Left lobe of liver (tissue), 2 donors: ENCODE measurements around the gene SPRED2. TPM values are rescaled to one million over a fixed set of nuclear protein-coding genes. Genes with fewer than 3 reads are reported as not detected.

Experiments used
- ATAC-seq: fragments of 200-7000 bp; cut with Tn5 transposase; one replicate; pipeline ENCODE4 v1.9.1; 2020; ENCODE audit warnings: mild to moderate bottlenecking, moderate library complexity
- DNase-seq: peaks from one replicate; pipeline ENCODE4 v3.0.0-alpha.2; 2020; ENCODE audit warnings: low spot score
- total RNA-seq: library from RNA; stranded (reverse); gene quantifications from one replicate; pipeline ENCODE4 v1.2.1, GENCODE V29; 2021
- donor health status: DM: no; HTN: no; CAD: no; lungs with moderate emphysema.
- donor health status: DM: no; HTN: yes; CAD: no.

SPRED2 gene
- total RNA-seq, 1 donor from 2014 or later: 17.3 TPM

DNA sequence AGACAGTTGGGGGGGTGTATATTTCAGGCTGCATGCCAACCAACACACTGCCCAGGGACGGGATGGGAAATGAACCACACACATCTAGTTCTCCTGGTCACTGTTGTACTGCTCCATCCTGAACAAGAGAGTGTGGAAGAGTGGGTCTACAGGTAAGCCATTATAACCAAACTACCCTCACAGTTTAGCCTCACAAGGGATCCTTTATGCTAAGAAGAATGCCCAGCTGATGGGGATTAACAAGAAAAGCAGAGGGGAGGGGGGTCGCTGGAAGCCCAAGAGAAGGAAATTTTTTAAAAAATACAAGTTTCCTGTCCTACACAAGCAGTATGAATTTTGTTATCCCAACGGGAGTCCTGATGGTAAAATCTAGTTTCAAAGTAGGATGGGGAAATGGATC lies 16.1 kb downstream of the SPRED2 start:
- no peak for DNase-seq
- ATAC-seq: no peak

DNA sequence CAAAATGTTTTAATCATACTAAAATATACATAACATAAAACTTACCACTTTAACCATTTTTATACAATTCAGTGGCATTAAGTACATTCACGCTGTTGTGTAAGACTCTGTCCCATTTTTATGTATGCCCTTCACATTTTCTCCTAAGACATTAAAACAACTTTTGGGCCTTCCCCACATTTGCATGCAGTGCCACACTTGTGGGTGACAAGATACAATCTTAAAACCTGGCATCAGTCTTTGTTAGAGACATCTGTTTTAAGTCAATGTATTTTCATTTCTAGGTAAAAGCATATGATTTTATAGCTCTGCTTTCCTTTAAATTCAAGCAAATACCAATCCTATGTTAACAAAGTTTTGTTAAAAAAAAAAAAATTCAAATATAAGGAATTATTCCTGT lies 17.3 kb downstream of the SPRED2 start:
- DNase-seq (no peak), ATAC-seq (no peak)

DNA sequence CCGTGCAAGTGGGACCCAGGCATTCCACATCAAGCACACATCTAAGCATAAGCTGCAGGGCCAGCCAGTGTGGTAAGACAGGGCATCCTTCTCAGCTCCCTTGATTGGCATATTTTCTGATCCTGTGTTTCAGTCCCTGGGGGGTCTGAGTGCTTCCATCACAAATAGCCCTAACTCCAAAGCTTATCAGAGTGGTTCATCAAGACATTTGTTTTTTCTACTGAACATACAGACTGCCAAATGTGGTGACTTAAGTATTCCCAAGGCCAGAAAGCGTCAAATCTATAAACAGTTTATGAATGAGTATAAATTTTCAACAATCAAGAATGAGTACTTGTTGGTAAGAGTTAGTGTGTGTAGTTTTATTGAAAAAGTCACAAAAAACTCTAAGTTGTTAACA lies 18.8 kb downstream of the SPRED2 start:
- ATAC-seq (no peak), DNase-seq (no peak)

DNA sequence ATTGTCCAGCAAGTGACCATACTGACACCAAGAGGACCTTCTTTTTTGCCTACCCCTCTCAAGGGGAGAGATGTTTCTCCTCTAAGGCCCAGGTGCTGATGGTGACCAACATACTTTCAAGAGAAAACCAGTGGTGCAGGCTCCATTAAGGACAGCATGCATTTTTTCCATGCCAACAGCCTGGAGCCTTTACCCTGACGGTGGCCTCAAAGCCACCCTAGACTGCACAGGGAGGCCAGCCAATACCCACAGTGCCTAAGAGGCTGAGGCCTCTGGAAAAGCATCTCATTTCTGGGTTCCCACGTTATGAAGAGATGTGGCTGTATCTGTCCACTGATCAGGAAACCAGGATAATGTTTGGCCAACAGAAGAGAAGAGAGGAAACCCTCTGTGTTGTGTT lies 19.3 kb downstream of the SPRED2 start:
- peak; percentile 36 for ATAC-seq
- DNase-seq: no peak

DNA sequence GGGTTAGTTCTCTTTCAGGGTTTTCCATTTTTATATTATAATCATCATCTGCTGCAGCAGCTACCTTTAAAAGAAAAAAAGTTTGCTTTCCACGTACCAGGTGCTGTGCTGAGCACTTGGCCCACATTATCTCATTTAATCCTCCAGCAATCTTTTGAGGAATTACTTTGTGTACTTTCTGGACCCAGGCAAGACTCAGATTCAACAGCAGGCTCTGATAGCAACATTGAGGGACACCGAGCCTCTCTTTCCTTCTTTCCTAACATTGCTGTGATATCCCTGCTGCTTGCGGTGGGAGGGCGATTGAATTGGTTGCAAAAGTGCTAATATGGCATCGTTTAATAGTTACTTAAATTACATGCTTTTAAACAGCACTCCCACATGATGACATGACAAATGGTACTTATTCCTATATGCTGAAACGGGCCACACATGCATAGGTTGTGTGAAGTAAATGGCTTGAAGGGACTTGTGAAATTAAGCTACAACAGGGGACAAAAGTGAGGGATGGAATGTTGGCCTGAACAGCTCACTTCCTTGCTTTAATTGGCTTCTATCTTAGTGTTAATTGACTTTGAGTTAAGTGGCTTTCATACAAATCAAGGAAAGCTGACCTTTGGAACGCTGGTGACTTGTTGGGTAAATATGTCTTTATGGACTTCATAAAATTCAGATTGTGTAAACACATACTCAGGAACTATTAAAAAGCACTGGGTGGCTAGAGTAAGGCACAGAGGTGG lies 21.2 kb downstream of the SPRED2 start:
- no peak for DNase-seq
- ATAC-seq: peak; percentile 73

DNA sequence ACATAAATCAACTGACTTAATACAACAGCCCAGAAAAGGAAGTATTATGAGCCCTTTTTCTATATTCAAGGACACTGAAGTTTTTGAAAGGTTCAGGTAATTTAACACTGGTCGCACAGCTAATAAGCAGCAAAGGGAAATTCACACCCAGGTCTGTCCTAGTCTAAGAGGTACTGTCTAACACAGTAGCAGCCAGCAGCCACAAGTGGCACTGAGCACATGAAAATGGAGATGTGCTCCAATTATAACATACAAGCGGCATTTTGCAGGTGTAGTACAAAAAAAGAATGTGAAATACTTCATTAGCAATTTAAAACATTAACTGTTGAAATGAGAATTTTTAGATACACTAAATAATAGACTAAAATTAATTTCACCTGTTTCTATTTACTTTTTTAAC lies 23.4 kb downstream of the SPRED2 start:
- ATAC-seq (no peak), DNase-seq (no peak)

DNA sequence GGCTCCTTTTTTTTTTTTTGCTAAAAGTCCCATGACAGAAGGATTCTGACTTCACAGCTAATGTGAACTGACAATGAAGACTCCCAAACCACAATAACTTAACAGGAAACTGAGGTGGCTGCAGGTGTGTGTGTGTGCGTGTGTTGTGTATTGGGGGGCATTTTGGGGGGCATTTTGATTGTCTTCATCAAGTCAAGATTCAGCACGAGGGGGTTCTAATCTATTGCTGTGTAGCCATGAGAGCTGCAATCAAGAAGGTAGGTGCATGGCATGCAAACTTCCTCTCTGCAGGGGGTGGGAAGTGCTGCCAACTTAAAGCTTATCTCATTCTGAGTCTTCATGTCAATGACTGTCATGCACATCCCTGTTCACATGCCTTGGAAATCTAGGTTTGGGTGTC lies 25.2 kb downstream of the SPRED2 start:
- ATAC-seq (no peak), DNase-seq (no peak)

DNA sequence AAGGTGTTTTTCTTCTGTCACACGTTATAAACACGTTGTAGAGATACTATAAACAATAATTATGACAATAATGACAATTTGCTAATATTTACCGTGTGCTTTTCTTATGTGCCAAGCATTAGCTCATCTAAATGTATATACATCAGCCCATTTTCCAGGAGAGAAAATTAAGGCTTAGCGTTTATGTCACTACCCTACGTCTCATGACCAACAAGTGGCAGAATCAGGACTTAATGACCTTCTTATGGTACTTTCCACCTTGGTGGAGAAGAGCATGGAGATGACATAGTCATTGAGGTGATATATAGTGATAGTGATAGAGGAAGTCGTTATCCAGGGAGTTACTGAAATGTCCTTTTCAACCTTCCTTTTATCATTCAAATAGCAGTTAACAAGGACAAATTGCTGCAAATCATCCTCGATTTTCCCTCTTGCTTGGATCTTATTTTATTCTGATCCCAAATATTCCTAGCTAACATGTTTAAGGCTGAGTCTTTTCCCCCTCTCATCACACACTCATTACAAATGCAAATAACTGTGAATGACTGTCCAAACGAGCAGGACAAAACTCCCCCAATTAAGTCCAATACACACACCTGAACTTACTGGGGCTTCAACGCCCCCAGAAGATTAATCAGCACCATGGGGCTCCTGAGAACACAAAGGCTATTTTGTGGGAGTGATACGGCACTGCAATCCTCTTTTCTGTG lies 27.3 kb downstream of the SPRED2 start:
- ATAC-seq (no peak), DNase-seq (no peak)

DNA sequence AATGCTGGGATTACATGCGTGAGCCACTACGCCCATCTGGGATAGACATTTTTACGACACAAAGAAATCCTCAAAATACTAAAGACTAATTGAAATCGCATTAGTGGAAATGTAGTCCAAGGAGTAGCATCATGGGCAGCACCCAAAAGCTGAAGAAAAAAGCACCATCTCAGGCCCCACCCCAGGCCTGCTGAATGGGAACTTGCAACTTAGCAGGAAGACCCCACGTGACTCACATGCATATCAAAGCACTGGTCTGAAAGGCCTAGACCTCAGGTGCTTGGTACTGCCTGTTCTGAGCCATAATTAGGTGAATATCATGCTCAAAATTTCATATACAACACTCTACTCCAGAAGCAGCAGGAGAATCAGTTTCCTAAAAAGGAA lies 28.9 kb downstream of the SPRED2 start:
- DNase-seq (no peak), ATAC-seq (no peak)

DNA sequence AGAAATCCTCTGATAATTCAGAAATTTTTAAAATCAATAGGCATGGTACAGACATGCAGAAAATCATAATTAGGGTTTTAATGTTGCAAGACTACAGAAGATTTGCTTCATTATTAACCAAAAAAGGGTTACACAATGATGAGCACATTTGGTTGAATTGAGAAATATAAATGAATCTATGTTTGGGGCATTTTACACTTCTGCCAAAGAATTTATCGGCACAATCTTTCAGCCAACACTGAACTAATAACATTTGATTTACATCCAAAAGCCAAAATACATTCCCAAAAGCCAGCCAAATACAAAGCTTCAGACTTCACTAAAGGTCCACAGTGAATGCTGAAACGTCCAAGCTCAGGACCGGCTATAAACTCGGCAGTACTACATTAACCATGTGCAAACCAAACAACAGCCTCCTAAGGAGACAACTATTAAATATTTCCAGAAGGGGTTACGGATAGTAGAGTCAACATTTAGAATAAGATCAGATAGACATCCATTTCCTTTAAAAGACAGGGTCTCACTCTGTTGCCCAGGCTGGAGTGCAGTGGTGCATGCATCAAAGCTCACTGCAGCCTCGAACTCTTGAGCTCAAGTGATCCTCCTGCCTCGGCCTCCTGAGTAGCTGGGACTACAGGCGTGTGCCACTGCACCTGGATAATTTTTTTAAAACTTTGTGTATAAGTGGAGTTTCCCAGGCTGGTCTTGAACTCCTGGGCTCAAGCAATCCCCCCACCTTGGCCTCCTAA lies 29.4 kb downstream of the SPRED2 start:
- DNase-seq (no peak), ATAC-seq (peak; percentile 78)

DNA sequence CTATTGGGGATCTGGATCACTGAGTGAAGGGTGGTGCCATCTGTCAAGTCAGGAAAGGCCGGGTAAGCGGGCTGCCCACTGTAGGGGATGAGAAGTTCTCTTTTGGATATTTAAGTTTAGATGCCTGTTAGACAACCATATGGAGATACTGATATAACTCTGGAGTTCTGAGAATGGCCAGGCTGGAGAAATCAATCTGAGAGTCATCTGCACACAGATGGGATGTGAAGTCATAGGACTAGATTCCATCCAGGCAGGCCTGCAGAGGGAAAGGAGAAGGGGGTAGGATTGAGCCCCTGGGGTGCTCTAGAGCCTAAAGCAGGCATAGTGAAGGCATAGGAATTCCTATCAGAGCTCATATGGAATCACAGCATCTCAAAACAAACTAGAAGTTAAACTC lies 30.1 kb downstream of the SPRED2 start:
- DNase-seq (no peak), ATAC-seq (peak; percentile 61)

DNA sequence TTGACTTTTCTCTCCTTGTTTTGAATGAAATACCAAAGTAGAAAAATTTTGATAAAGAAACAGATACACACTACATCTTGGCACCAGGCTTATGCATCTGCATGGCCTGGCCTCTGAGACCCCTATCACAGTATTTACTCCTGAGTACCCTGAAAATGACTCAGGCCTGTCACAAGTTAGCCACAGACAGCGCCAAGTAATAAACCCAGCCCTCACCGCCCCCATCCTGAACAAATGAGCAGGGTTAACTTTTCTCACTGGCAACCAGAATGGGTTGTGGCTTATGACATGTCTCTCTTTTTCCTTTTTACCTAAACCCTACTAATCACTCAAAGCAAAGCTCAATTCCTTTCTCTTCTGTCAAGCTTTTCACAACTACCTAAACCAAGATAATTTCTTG lies 35.3 kb downstream of the SPRED2 start:
- ATAC-seq (no peak), DNase-seq (no peak)

DNA sequence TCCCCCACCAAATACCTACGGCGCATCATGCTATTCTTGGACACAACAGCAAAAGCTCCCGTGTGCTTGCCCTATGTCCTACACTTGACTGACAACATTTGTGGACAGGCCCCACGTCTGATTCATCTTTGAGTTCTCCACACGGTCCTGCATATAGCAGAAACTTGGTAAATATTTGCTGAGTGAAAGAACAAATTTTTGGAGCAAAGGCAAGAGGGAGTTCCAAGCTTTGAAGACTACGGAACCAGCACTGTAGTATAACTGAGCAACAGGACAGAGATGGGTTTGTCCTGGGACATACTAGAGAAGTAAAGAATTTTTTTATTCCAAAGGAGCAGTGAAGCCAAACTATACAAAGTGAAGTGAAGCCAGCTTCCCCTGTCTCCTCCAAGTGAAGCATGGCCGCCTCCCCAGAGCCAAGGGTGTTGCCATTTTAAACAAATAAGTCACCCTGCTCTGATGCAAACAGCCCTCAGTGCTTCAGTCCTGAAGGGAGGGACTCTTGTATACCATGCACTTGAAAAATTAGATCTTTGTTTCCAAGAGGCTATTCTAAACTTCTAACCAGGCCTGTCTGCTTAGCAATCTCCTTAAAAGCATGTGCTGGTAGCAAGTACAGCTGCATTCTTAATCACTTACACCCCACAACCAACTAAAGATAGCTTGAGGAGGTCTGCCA lies 35.9 kb downstream of the SPRED2 start:
- ATAC-seq (peak; percentile 88), DNase-seq (no peak)

DNA sequence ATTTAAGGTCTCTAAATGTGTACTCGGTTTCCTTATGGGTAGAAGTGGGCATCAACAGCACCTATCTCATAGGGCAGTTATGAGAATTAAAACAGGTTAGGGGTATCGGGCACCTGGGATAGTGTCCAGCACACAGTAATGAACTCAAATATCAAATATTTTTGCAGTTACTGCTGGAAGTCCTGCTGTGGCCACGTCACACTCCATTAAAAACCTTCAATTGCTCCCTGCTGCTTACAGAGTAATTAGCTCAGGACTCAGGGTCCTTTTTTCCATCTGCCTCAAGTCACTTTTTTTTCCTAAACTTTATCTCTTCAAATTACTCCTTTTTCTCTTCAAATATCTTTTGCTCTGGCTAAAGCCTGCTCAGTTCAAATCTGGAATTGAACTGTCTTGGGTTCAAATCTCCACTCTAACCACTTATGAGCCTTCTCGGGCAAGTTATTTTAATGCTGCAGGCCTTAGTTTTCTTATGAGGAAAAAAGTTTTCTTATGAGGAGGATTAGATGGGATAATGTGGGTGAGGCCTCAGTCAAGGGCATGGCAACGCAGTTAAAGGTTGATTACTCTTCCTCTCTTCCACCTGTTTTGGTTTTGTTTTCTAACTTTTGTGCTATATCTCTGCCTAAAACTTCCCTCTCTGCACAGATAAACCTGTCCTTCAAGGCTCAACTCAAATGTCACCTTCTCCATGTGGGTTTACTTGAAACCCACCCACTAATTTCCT lies 36.6 kb downstream of the SPRED2 start:
- no peak for DNase-seq
- ATAC-seq: peak; percentile 14

DNA sequence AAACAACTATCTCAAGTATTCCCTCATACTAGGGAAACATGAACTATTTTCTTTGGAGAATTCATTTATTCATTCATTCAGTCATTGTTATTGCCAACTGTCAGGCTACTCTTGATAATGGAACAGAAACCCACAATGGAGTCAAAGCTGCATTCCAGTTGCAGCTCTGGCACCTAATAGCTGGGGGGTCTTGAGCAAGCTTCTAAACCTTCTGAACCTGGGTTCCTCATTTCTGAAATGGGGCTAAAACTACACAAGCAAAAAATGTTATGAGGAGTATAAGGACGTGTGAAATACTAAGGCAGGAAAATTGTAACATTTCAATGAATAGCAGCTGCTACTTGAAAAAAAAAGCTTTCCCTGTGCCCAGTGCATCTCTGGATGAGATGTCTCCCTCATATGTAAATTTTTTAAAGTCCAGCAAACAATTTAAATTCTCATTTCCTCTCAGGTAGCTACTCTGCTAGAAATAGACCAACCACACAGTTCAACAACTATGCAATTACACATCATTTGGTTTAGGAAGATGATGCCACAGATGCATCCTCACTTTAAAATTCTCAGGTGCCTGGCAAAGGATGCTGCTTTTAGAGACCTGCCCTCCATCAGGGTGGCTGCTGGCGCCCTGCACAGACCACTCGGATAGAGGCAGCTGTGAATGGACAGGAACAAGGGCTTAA lies 38.5 kb downstream of the SPRED2 start:
- ATAC-seq (no peak), DNase-seq (no peak)

DNA sequence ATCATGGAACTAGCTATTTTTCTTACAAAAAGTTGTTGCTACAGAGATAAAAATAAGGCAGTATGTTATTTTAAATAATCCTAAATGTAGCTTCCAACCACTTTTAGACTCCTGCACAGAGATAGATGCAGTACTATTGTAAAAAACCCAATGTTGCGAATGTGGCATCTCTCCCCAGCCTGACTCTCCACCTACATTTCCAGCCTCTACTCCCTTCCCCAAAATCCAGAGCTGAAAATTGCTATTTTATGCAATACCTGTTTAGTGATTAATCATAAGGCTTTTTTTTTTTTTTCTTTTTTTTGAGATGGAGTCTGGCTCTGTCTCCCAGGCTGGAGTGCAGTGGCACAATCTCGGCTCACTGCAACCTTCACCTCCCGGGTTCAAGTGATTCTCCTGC lies 39.4 kb downstream of the SPRED2 start:
- no peak for ATAC-seq
- DNase-seq: no peak

DNA sequence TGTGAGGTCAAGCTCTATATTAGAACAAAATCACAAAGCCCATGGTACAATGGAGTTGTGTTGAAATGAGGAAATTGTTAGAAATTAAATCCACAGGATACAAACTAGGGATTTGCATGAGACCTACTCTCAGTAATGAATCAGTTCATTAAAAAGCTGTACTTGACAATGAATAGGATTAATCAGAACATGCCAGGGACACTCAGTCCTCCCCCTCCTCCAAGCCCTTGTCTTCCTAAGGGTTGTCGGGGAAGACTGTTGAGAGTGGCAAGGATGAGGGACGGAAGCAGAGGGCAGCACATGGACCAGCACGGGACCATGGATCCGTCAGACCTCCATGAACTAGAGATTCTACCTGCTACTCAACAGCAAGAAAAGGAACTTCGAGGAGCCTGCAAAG lies 39.8 kb downstream of the SPRED2 start:
- no peak for DNase-seq
- no peak for ATAC-seq

DNA sequence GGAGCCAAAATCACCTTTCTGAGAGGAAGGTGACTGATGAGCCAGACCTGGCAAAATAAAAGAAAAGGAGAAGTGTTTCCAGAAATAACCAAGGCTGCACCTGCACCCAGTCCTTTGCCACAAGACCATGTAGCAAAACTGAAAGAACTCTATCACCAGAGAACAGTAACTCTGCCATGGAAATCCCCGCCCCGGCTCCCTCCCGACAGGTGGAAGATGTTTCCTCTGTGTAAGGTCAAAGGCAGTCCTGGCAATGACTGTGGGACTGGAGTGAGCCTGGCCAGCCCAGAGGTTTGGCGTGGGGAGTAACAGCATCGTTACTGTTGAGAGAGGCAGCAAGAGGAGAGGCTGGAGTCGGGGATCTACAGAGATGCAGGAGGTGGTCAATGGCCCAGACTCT lies 42.3 kb downstream of the SPRED2 start:
- peak; percentile 81 for ATAC-seq
- peak; percentile 62 for DNase-seq

DNA sequence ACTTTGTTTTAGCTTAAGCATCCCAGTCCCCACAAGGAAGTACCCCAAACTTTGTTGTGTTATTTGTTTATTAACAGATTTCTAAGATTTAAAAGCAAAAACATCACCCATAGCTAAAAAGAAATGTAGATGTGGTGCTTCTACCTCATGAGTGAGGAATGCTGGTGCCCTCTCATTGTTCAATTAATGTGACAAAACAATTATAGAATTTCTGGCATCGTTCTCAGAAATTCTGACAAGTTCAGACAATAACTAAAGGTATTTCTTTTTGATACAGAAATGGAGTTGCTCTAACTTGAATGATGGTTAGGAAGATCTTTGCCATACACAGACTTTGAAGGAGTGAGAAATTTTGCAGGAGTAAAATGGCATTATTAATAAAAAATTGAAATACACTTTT lies 42.9 kb downstream of the SPRED2 start:
- ATAC-seq: no peak
- no peak for DNase-seq
